SK-N-SH (cell line): Measurements from ENCODE around the gene WDR81. TPM values are rescaled to one million over a fixed set of nuclear protein-coding genes. Genes with fewer than 3 reads are reported as not detected.
A peak's percentile ranks its signal among the peaks of the same experiment; 100 is the strongest.

Source experiments
- CTCF ChIA-PET: fragments of 300-600, 350-600 bp; formaldehyde crosslinking; extraction: SDS; loops from one replicate; lab custom pipeline; 2021; lab: Yijun Ruan, JAX
- POLR2A ChIA-PET: fragments of 350-600 bp; sonication (Branson Sonifier 250); formaldehyde crosslinking; extraction: SDS; loops from one replicate; lab custom pipeline; 2020; ENCODE audit warnings: antibody characterized with exemption, inconsistent platforms; lab: Yijun Ruan, JAX
- DNase-seq: peaks from one replicate; pipeline ENCODE4 v3.0.0; 2012
- H2AFZ ChIP-seq: fragments of 200-600 bp; sonication (generic); 2 replicates; pipeline ENCODE4 v1.8.1; 2016; ENCODE audit warnings: antibody characterized with exemption, mild to moderate bottlenecking, low read depth
- H3F3A ChIP-seq: fragments of 200-600 bp; sonication (generic); replicated peaks from 2 replicates; pipeline ENCODE3; 2016; ENCODE audit warnings: antibody characterized with exemption, mild to moderate bottlenecking; ENCODE audit not compliant: insufficient read depth
- H3K27ac ChIP-seq, 2 experiments: fragments of 200-500 bp in 1 of 2; fragments of 200-600 bp in 1 of 2; sonication (Bioruptor generic) in 1 of 2; sonication (generic), shearing (Covaris generic) in 1 of 2; 2 replicates each; pipeline versions ENCODE4 v1.5.1 to v1.6.1; 2014 to 2016; ENCODE audit warnings: low read depth in 2 of 2, inconsistent platforms in 1 of 2, low read length in 1 of 2, mild to moderate bottlenecking in 1 of 2, mixed read lengths in 1 of 2
- H3K27me3 ChIP-seq: fragments of 200-600 bp; sonication (generic), shearing (Covaris generic); 2 replicates; pipeline ENCODE4 v1.6.1; 2016; ENCODE audit warnings: mixed run types; ENCODE audit not compliant: insufficient read depth
- H3K36me3 ChIP-seq, 2 experiments: fragments of 200-500 bp in 1 of 2; fragments of 200-600 bp in 1 of 2; sonication (Bioruptor generic) in 1 of 2; sonication (generic) in 1 of 2; replicated peaks in 1 of 2; 2 replicates each; pipeline versions ENCODE3 to v1.5.1; 2014 to 2016; ENCODE audit warnings: low read length in 1 of 2, mild to moderate bottlenecking in 1 of 2; ENCODE audit not compliant: insufficient read depth in 2 of 2, control insufficient read depth in 1 of 2
- H3K4me1 ChIP-seq, 2 experiments: fragments of 200-500 bp in 1 of 2; fragments of 200-600 bp in 1 of 2; sonication (Bioruptor generic) in 1 of 2; sonication (generic), shearing (Covaris generic) in 1 of 2; 2 replicates each; pipeline versions ENCODE4 v1.5.1 to v1.6.1; 2014 to 2016; ENCODE audit warnings: low read depth in 1 of 2, low read length in 1 of 2, mixed run types in 1 of 2; ENCODE audit not compliant: insufficient read depth in 2 of 2, control insufficient read depth in 1 of 2
- H3K4me2 ChIP-seq: fragments of 200-600 bp; sonication (generic), shearing (Covaris generic); 2 replicates; pipeline ENCODE4 v1.6.1; 2017; ENCODE audit warnings: mixed run types
- H3K4me3 ChIP-seq, 2 experiments: fragments of 200-500 bp in 1 of 2; fragments of 200-600 bp in 1 of 2; sonication (Bioruptor generic) in 1 of 2; sonication (generic), shearing (Covaris generic) in 1 of 2; 2 replicates each; pipeline versions ENCODE4 v1.5.1 to v1.8.1; 2014 to 2016; ENCODE audit warnings: low read depth in 2 of 2, inconsistent platforms in 1 of 2, low read length in 1 of 2, mild to moderate bottlenecking in 1 of 2, mixed read lengths in 1 of 2, moderate library complexity in 1 of 2
- H3K79me2 ChIP-seq: fragments of 200-600 bp; sonication (generic); 2 replicates; pipeline ENCODE4 v1.8.1; 2017; ENCODE audit warnings: mild to moderate bottlenecking; ENCODE audit not compliant: insufficient read depth
- H3K9ac ChIP-seq: fragments of 200-600 bp; sonication (generic); 2 replicates; pipeline ENCODE4 v1.6.1; 2017; ENCODE audit warnings: mixed run types
- H3K9me2 ChIP-seq: fragments of 200-600 bp; sonication (generic); 2 replicates; pipeline ENCODE4 v1.6.1; 2017; ENCODE audit warnings: mixed run types
- H3K9me3 ChIP-seq: fragments of 200-600 bp; sonication (generic); 2 replicates; pipeline ENCODE4 v1.6.1; 2017; ENCODE audit warnings: mixed run types, mild to moderate bottlenecking, moderate library complexity
- H4K20me1 ChIP-seq: fragments of 200-600 bp; sonication (generic); 2 replicates; pipeline ENCODE4 v1.6.1; 2017; ENCODE audit warnings: mild to moderate bottlenecking, mixed run types; ENCODE audit not compliant: insufficient read depth
- CHD2 ChIP-seq: fragments of 150-350 bp; IDR thresholded peaks from 2 replicates; pipeline ENCODE4 v1.6.1; 2018; ENCODE audit warnings: low read length; ENCODE audit not compliant: partially characterized antibody
- CTCF ChIP-seq: fragments of 200-600 bp; sonication (generic); IDR thresholded peaks from 2 replicates; pipeline ENCODE4 v1.6.1; 2017; ENCODE audit warnings: antibody characterized with exemption, mild to moderate bottlenecking, moderate library complexity
- ELF1 ChIP-seq: IDR thresholded peaks from 2 replicates; pipeline ENCODE4 v1.4.0; 2012
- FOXM1 ChIP-seq: IDR thresholded peaks from 2 replicates; pipeline ENCODE4 v1.4.0; 2012; ENCODE audit warnings: low read depth, mild to moderate bottlenecking
- GABPA ChIP-seq: IDR thresholded peaks from 2 replicates; pipeline ENCODE4 v1.4.0; 2012; ENCODE audit warnings: low read depth, mild to moderate bottlenecking
- JUND ChIP-seq: IDR thresholded peaks from 2 replicates; pipeline ENCODE4 v1.4.0; 2012
- MEF2A ChIP-seq: IDR thresholded peaks from 2 replicates; pipeline ENCODE4 v1.4.0; 2012; ENCODE audit warnings: low read depth, borderline replicate concordance
- NFIC ChIP-seq: IDR thresholded peaks from 2 replicates; pipeline ENCODE4 v1.4.0; 2012; ENCODE audit warnings: borderline replicate concordance
- NRF1 ChIP-seq: IDR thresholded peaks from 2 replicates; pipeline ENCODE4 v1.6.1; 2012; ENCODE audit warnings: low read depth, mild to moderate bottlenecking, low read length
- PBX3 ChIP-seq: IDR thresholded peaks from 2 replicates; pipeline ENCODE4; 2012
- RAD21 ChIP-seq: IDR thresholded peaks from 2 replicates; pipeline ENCODE4 v1.6.1; 2012; ENCODE audit warnings: mild to moderate bottlenecking, low read length
- RCOR1 ChIP-seq: fragments of 150-350 bp; IDR thresholded peaks from 2 replicates; pipeline ENCODE4 v1.6.1; 2017; ENCODE audit warnings: antibody characterized with exemption, low read length
- REST ChIP-seq: IDR thresholded peaks from 2 replicates; pipeline ENCODE4 v1.6.1; 2012; ENCODE audit warnings: mild to moderate bottlenecking, low read depth, low read length, moderate library complexity
- RFX5 ChIP-seq: IDR thresholded peaks from 2 replicates; pipeline ENCODE4 v1.6.1; 2012; ENCODE audit warnings: mild to moderate bottlenecking, improper control_type of control experiment, low read length
- RXRA ChIP-seq: IDR thresholded peaks from 2 replicates; pipeline ENCODE4 v1.4.0; 2012; ENCODE audit warnings: low read depth, mild to moderate bottlenecking, borderline replicate concordance
- SMC3 ChIP-seq: IDR thresholded peaks from 2 replicates; pipeline ENCODE4 v1.6.1; 2012; ENCODE audit warnings: low read depth, low read length, improper control_type of control experiment
- TCF12 ChIP-seq: IDR thresholded peaks from 2 replicates; pipeline ENCODE4 v1.4.0; 2012
- USF1 ChIP-seq: IDR thresholded peaks from 2 replicates; pipeline ENCODE4 v1.4.0; 2012; ENCODE audit warnings: low read depth, borderline replicate concordance
- USF2 ChIP-seq: fragments of 150-350 bp; IDR thresholded peaks from 2 replicates; pipeline ENCODE4 v1.6.1; 2017; ENCODE audit warnings: antibody characterized with exemption, low read length, low read depth, borderline replicate concordance
- WGBS: methylation state at CpG from one replicate; pipeline ENCODE4 v1.1.6; 2017; ENCODE audit warnings: low lambda C conversion rate; 5-methylcytosine and 5-hydroxymethylcytosine counted together
- polyA plus RNA-seq, 3 experiments: library from polyadenylated mRNA; depleted of rRNA; stranded (reverse); fragments of >200 nt; gene quantifications; 2 replicates each; pipeline ENCODE4 v1.2.3, GENCODE V29; 2012

WDR81 gene
- polyA plus RNA-seq, 1 of the 3 experiments (the other 2 are of a cell fraction), result 9.3 TPM

GRCh38 chr17:1718362-1719165, 5.9 kb upstream of the WDR81 start:
- peaks cover 6 to 31% of the 10 kb centered on the region in 2 experiments; a peak in 3 of 4 replicates for H3K4me1 ChIP-seq
- H3K4me2 ChIP-seq, result peak overlapping the region; percentile 95
- H3K9me2 ChIP-seq, result no peaks in the 10 kb centered on the region
- TF ChIP-seq RCOR1 (no peak), REST (no peak), RAD21 (no peak), MEF2A (no peak), ELF1 (no peak), SMC3 (no peak), TCF12 (no peak), GABPA (no peak), PBX3 (no peak), USF1 (no peak), NFIC (no peak), CTCF (no peak), RXRA (no peak), CHD2 (no peak), USF2 (no peak), JUND (no peak), RFX5 (no peak), FOXM1 (no peak), NRF1 (no peak)
- no peak overlapping the region for H2AFZ ChIP-seq
- WGBS, result 89% methylated on average over 18 of the region's 19 CpGs
- no peaks in the 10 kb centered on the region for H3K27me3 ChIP-seq
- peaks cover 34% of the 10 kb centered on the region for H3F3A ChIP-seq
- H3K27ac ChIP-seq, result peak overlapping the region; percentile 99 to 100; a peak in 3 of 4 replicates
- H4K20me1 ChIP-seq, result peaks cover 17% of the 10 kb centered on the region
- H3K4me3 ChIP-seq, result peak overlapping the region in 1 of 2 experiments; percentile 87; a peak in 2 of 4 replicates
- ChIA-PET CTCF (interaction anchor here (0.6 to 8.4 kb wide), 6 partner anchors 49 to 190 kb away, joined by 3 to 112 read pairs (median 6); no protein-coding TSS in a partner anchor), POLR2A (interaction anchor here (3.6 kb wide), 1 partner anchor 44 kb away, joined by 24 read pairs; the partner anchor contains the start of gene SERPINF1)
- H3K9me3 ChIP-seq, result no peaks in the 10 kb centered on the region
- peak overlapping the region; percentile 100; the same call in 1 of the 2 replicates for H3K9ac ChIP-seq
- DNase-seq, result no peak
- H3K36me3 ChIP-seq, result peaks cover 2 to 3% of the 10 kb centered on the region in 2 experiments
- H3K79me2 ChIP-seq, result peaks cover 35% of the 10 kb centered on the region
